Adrenal gland (tissue), 5 donors: ENCODE results near the gene PCDHA4.

Source experiments
- CTCF ChIP-seq, 6 experiments: fragments of 450-650 bp in 4 of 6; fragments of 200-600 bp in 2 of 6; sonication (generic) in 1 of 6; IDR thresholded peaks; 1 replicate in 5 of 6; 2 replicates in 1 of 6; pipeline versions ENCODE4 v1.5.1 to v1.8.0; 2016 to 2021; ENCODE audit warnings: antibody characterized with exemption in 6 of 6, mild to moderate bottlenecking in 2 of 6, moderate library complexity in 1 of 6
- POLR2A ChIP-seq, 2 donors: fragments of 450-650 bp; IDR thresholded peaks; one replicate each; pipeline ENCODE4 v1.6.1; 2017; ENCODE audit warnings: antibody characterized with exemption in 2 of 2, mild to moderate bottlenecking in 2 of 2, moderate library complexity in 1 of 2
- donor health status: DM: no; HTN: no; CAD: no.

- TF ChIP-seq CTCF (IDR thresholded peaks at IDR 0.05), result no peak
- TF ChIP-seq POLR2A (IDR thresholded peaks at IDR 0.05), result no peak
Measured at GRCh38 chr5:140835622-140836510, 29.0 kb downstream of the PCDHA4 start.
